ENCODE measurements around the gene NKAIN4. TPM values are rescaled to one million over a fixed set of nuclear protein-coding genes. Genes with fewer than 3 reads are reported as not detected.

NKAIN4 gene
- 0.13 and 1.1 TPM in 2 replicates for total RNA-seq

DNA sequence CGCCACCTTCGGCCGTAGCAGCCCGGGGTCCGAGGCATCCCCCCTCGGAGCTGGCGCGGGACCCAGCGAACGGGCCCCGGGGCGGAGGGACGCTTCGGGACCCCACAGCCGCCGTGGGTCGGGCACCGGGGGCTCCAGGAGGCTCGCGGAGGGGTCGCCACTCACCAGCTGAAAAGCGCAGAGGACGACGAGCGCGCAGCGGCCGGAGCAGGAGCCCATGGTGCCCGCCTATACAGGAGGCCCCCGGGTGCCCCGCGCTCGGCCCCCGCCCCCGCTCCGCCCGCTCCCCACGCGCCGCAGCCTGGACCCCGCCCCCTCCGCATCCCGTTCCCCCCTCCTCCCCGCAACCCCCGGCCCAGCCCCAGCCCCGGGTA lies at the start of gene NKAIN4:
Gene NKAIN4, minus strand, starts transcription at position 232 of the 374 bp plus-strand sequence. Its CDS starts 13 bp downstream, at position 219.
- FAIRE-seq = no peak
- Histone ChIP-seq H3K36me3 (ENCODE audit: control insufficient read depth, insufficient read depth, low read length) (no peaks in the 10 kb centered on the region), H3K27me3 (ENCODE audit: control insufficient read depth, insufficient read depth, low read length) (peaks cover 18% of the 10 kb centered on the region)

DNA sequence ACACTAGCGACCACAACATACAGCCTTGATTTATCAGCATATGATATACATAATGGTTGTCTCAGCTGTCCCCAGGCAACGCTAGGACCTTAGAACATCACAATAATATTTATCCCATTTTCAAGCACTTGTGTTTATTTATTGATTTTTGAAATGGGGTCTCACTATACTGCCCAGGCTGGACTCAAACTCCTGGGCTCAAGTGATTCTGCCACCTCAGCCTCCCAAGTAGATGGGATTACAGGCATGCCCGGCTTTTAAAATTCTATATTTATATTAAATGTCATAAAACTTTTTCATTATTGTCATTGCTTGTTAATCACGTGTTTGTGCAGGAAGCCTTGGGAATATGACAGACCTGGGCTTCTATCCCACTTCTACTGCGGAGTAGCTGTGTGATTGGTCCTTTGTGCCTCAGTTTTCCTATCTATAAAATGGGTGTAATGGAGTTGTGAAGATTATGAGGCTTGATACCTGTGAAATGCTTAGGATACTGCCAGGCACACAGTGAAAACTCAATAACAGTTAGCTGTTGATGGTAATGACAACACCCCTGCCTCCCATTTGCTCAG lies 48.9 kb upstream of the NKAIN4 start:
- H3K36me3 ChIP-seq (ENCODE audit: control insufficient read depth, insufficient read depth, low read length) = no peaks in the 10 kb centered on the region
- peaks cover 6% of the 10 kb centered on the region for H3K27me3 ChIP-seq (ENCODE audit: control insufficient read depth, insufficient read depth, low read length)
- DNase-seq (ENCODE audit: low read depth) = no peak
- H3K4me3 ChIP-seq (ENCODE audit: low read depth, low read length) = no peak overlapping the region
- TF ChIP-seq, protein P1, sequence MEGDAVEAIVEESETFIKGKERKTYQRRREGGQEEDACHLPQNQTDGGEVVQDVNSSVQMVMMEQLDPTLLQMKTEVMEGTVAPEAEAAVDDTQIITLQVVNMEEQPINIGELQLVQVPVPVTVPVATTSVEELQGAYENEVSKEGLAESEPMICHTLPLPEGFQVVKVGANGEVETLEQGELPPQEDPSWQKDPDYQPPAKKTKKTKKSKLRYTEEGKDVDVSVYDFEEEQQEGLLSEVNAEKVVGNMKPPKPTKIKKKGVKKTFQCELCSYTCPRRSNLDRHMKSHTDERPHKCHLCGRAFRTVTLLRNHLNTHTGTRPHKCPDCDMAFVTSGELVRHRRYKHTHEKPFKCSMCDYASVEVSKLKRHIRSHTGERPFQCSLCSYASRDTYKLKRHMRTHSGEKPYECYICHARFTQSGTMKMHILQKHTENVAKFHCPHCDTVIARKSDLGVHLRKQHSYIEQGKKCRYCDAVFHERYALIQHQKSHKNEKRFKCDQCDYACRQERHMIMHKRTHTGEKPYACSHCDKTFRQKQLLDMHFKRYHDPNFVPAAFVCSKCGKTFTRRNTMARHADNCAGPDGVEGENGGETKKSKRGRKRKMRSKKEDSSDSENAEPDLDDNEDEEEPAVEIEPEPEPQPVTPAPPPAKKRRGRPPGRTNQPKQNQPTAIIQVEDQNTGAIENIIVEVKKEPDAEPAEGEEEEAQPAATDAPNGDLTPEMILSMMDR (IDR thresholded peaks at IDR 0.05; ENCODE audit: insufficient read depth, low read length, severe bottlenecking) = no peak
- no peak for FAIRE-seq

More for the DNA sequence above, at the start of gene NKAIN4:
- no peak for DNase-seq (ENCODE audit: low read depth)
- peak within 1 kb of the TSS; percentile 2 for H3K4me3 ChIP-seq (ENCODE audit: low read depth, low read length)
- TF ChIP-seq, protein P1 (IDR thresholded peaks at IDR 0.05; ENCODE audit: insufficient read depth, low read length, severe bottlenecking) = no peak

DNA sequence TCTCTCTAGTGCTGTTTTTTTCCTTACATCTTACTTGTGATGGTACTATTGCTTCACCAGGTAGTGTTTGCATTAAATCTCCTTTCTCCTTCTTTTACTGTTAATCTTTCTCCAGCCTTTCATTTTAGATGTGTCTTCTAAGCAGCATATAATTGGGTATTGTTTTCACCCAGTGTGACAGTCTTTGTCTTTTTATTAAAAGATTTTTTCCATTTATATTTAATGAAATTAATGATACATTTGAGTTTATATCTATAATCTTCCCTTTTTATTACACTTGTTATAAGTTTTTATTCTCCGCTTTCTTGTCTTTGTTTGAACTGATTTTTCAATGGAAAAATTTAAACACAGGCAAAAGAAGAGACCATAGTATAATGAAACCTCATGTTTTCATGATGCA lies 47.4 kb upstream of the NKAIN4 start:
- DNase-seq (ENCODE audit: low read depth) (no peak), FAIRE-seq (no peak)
- TF ChIP-seq, protein P1 (IDR thresholded peaks at IDR 0.05; ENCODE audit: insufficient read depth, low read length, severe bottlenecking) = no peak
- Histone ChIP-seq H3K27me3 (ENCODE audit: control insufficient read depth, insufficient read depth, low read length) (peaks cover 4% of the 10 kb centered on the region), H3K4me3 (ENCODE audit: low read depth, low read length) (no peak overlapping the region), H3K36me3 (ENCODE audit: control insufficient read depth, insufficient read depth, low read length) (no peaks in the 10 kb centered on the region)

DNA sequence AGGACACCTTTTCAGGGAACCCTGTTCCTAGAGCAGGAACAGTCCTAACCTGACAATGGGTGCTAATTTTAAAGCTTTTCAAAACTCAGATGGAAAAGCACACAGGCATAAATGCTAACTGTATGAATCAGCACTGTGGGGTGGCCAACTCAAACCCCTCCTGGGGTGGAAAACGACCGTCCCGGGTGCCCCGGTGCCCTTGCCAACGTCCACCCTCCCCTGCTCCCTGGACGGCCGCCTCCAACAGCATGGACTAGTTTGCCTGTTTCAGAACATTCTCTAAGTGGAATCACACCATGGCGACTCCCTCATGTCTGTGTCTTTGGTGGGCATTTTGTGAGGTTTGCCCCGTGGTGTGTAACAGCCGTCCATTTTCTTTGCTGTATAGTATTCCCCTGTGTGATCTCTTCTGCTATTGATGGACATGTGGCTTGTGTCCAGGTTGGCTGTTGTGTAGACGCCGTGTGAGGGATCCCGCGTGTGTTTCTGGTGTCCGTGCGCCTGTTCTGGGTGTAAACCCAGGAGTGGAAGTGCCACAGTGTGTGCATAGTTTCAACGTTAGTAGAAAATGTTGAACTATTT lies 44.6 kb upstream of the NKAIN4 start:
- Histone ChIP-seq H3K27me3 (ENCODE audit: control insufficient read depth, insufficient read depth, low read length) (peaks cover 9% of the 10 kb centered on the region), H3K4me3 (ENCODE audit: low read depth, low read length) (no peak overlapping the region), H3K36me3 (ENCODE audit: control insufficient read depth, insufficient read depth, low read length) (no peaks in the 10 kb centered on the region)
- TF ChIP-seq, protein P1 (IDR thresholded peaks at IDR 0.05; ENCODE audit: insufficient read depth, low read length, severe bottlenecking) = no peak
- DNase-seq (ENCODE audit: low read depth) = no peak
- no peak for FAIRE-seq

DNA sequence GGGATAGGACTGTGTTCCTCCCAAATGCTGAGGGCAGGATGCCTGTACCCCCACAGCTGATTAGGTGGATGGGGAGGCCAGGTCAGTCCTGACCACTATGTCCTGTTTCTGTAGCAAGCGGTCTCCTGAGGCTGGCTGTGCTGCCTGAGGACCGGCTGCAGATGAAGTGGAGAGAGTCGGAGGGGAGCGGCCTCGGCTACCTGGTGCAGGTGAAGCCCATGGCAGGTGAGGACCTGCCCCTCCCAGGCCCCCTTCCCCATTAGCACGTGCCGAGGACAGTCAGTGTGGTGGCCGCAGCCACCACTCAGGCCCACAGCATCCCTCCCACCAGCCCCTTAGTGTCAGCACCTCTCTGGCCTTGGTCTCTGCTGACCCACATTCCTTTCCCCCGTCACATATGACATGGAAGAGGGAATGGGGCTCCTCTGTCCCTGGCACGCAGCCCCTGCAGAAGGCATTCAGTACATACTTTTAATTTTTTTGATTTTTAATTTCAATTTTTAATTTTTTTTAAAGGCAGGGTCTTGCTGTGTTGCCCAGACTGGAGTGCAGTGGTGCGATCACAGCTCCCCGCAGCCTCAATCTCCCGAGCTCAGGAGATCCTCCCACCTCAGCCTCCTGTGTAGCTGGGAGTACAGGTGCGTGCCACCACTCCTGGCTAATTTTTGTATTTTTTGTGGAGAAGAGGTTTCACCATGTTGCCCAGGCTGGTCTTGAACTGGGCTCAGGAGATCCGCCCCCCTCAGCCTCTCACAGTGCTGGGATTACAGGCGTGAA lies 43.7 kb upstream of the NKAIN4 start:
- H3K4me3 ChIP-seq (ENCODE audit: low read depth, low read length) = no peak overlapping the region
- no peak for FAIRE-seq
- no peaks in the 10 kb centered on the region for H3K36me3 ChIP-seq (ENCODE audit: control insufficient read depth, insufficient read depth, low read length)
- peaks cover 9% of the 10 kb centered on the region for H3K27me3 ChIP-seq (ENCODE audit: control insufficient read depth, insufficient read depth, low read length)
- TF ChIP-seq, protein P1 (IDR thresholded peaks at IDR 0.05; ENCODE audit: insufficient read depth, low read length, severe bottlenecking) = no peak
- no peak for DNase-seq (ENCODE audit: low read depth)

Data from bronchial epithelial cell (primary cell).